H9 (cell line): ENCODE data around the gene CYBC1. TPM values are rescaled to one million over a fixed set of nuclear protein-coding genes. Genes with fewer than 3 reads are reported as not detected.

ENCODE experiments used
- DNase-seq: peaks from one replicate; pipeline ENCODE4 v3.0.0-alpha.2; 2017
- H2AFZ ChIP-seq: one replicate; pipeline ENCODE4 v1.6.1; 2013; ENCODE audit warnings: mild to moderate bottlenecking, low read length, control low read depth, moderate library complexity
- H2AK5ac ChIP-seq: 2 replicates; pipeline ENCODE4 v1.6.1; 2013; ENCODE audit warnings: low read length, control low read depth, mixed read lengths; ENCODE audit not compliant: insufficient read length
- H2BK120ac ChIP-seq: one replicate; pipeline ENCODE4 v1.6.1; 2013; ENCODE audit warnings: low read depth, mild to moderate bottlenecking, low read length, control low read depth, inconsistent platforms; ENCODE audit not compliant: poor library complexity, severe bottlenecking
- H2BK12ac ChIP-seq: 2 replicates; pipeline ENCODE4 v1.6.1; 2013; ENCODE audit warnings: low read length, control low read depth, mixed read lengths, low read depth; ENCODE audit not compliant: insufficient read length
- H2BK15ac ChIP-seq: 2 replicates; pipeline ENCODE4 v1.6.1; 2013; ENCODE audit warnings: low read depth, low read length, control low read depth
- H2BK20ac ChIP-seq: one replicate; pipeline ENCODE4 v1.6.1; 2013; ENCODE audit warnings: low read depth, mild to moderate bottlenecking, low read length, control low read depth, inconsistent platforms; ENCODE audit not compliant: poor library complexity, severe bottlenecking
- H2BK5ac ChIP-seq: 2 replicates; pipeline ENCODE4 v1.6.1; 2013; ENCODE audit warnings: low read length, control low read depth, mixed read lengths; ENCODE audit not compliant: insufficient read length
- H3K14ac ChIP-seq: 2 replicates; pipeline ENCODE4 v1.6.1; 2013; ENCODE audit warnings: low read length, control low read depth; ENCODE audit not compliant: insufficient read depth
- H3K18ac ChIP-seq: 2 replicates; pipeline ENCODE4 v1.6.1; 2013; ENCODE audit warnings: low read depth, mild to moderate bottlenecking, mixed read lengths, low read length, control low read depth; ENCODE audit not compliant: insufficient read length
- H3K23ac ChIP-seq: 2 replicates; pipeline ENCODE4 v1.6.1; 2013; ENCODE audit warnings: low read length, control low read depth, mixed read lengths, low read depth; ENCODE audit not compliant: insufficient read length
- H3K23me2 ChIP-seq: 2 replicates; pipeline ENCODE4 v1.6.1; 2013; ENCODE audit warnings: low read depth, mild to moderate bottlenecking, mixed read lengths, low read length, control low read depth; ENCODE audit not compliant: insufficient read length, poor library complexity, severe bottlenecking
- H3K27ac ChIP-seq: 2 replicates; pipeline ENCODE4 v1.5.1; 2013; ENCODE audit warnings: low read length, control low read depth, mixed read lengths, low read depth; ENCODE audit not compliant: insufficient read length
- H3K27me3 ChIP-seq: 2 replicates; pipeline ENCODE4 v1.6.1; 2013; ENCODE audit warnings: low read length, control low read depth, inconsistent platforms; ENCODE audit not compliant: insufficient read depth
- H3K4ac ChIP-seq: 2 replicates; pipeline ENCODE4 v1.6.1; 2013; ENCODE audit warnings: low read depth, mild to moderate bottlenecking, control low read depth, inconsistent platforms, low read length, moderate library complexity
- H3K4me1 ChIP-seq: 2 replicates; pipeline ENCODE4 v1.6.1; 2013; ENCODE audit warnings: low read length, control low read depth, inconsistent platforms; ENCODE audit not compliant: insufficient read depth
- H3K4me2 ChIP-seq: 2 replicates; pipeline ENCODE4 v1.6.1; 2013; ENCODE audit warnings: low read length, control low read depth, mixed read lengths; ENCODE audit not compliant: insufficient read length, insufficient read depth
- H3K56ac ChIP-seq: 2 replicates; pipeline ENCODE4 v1.6.1; 2013; ENCODE audit warnings: low read depth, mild to moderate bottlenecking, mixed read lengths, low read length, control low read depth; ENCODE audit not compliant: insufficient read length
- H3K79me1 ChIP-seq: 2 replicates; pipeline ENCODE4 v1.6.1; 2013; ENCODE audit warnings: low read depth, mild to moderate bottlenecking, moderate library complexity, low read length, control low read depth, inconsistent platforms; ENCODE audit not compliant: insufficient read depth, poor library complexity, severe bottlenecking
- H3K79me2 ChIP-seq: 2 replicates; pipeline ENCODE4 v1.6.1; 2013; ENCODE audit warnings: low read length, control low read depth, inconsistent platforms; ENCODE audit not compliant: insufficient read depth
- H3K9ac ChIP-seq: 2 replicates; pipeline ENCODE4 v1.6.1; 2013; ENCODE audit warnings: low read length, control low read depth, mixed read lengths; ENCODE audit not compliant: insufficient read length; ENCODE audit errors: extremely low read depth
- H3K9me3 ChIP-seq: one replicate; pipeline ENCODE4 v1.6.1; 2013; ENCODE audit warnings: low read depth, low read length, inconsistent platforms; ENCODE audit not compliant: control insufficient read depth
- H3T11ph ChIP-seq: one replicate; pipeline ENCODE4 v1.6.1; 2013; ENCODE audit warnings: mild to moderate bottlenecking, low read length, control low read depth, inconsistent platforms
- H4K20me1 ChIP-seq: one replicate; pipeline ENCODE4 v1.6.1; 2013; ENCODE audit not compliant: control insufficient read depth, insufficient read length, insufficient read depth
- H4K5ac ChIP-seq: 2 replicates; pipeline ENCODE4 v1.6.1; 2013; ENCODE audit warnings: low read depth, mild to moderate bottlenecking, mixed read lengths, low read length, control low read depth; ENCODE audit not compliant: insufficient read length
- H4K8ac ChIP-seq: replicated peaks from 2 replicates; pipeline ENCODE4 v1.6.1; 2013; ENCODE audit warnings: low read length, control low read depth, mixed read lengths, low read depth; ENCODE audit not compliant: insufficient read length
- H4K91ac ChIP-seq: 2 replicates; pipeline ENCODE4 v1.6.1; 2013; ENCODE audit warnings: low read depth, mild to moderate bottlenecking, moderate library complexity, mixed read lengths, low read length, control low read depth; ENCODE audit not compliant: insufficient read length
- H3K27ac Mint-ChIP-seq, 3 experiments: 2 replicates in 2 of 3; 3 replicates in 1 of 3; pipeline ENCODE4 v1.8.0; 2020 to 2021; ENCODE audit warnings: mixed read lengths in 3 of 3, mild to moderate bottlenecking in 1 of 3, moderate library complexity in 1 of 3
- H3K27me3 Mint-ChIP-seq: 2 replicates; pipeline ENCODE4 v1.8.0; 2021; ENCODE audit warnings: low read depth, mild to moderate bottlenecking, moderate library complexity, mixed read lengths
- H3K36me3 Mint-ChIP-seq, 3 experiments: 2 replicates in 2 of 3; 3 replicates in 1 of 3; pipeline ENCODE4 v1.8.0; 2020 to 2021; ENCODE audit warnings: low read depth in 3 of 3, mixed read lengths in 3 of 3; ENCODE audit not compliant: insufficient read depth in 1 of 3
- H3K4me1 Mint-ChIP-seq, 2 experiments: 2 replicates each; pipeline ENCODE4 v1.8.0; 2020; ENCODE audit warnings: mixed read lengths in 2 of 2
- H3K4me3 Mint-ChIP-seq, 2 experiments: 2 replicates in 1 of 2; 3 replicates in 1 of 2; pipeline ENCODE4 v1.8.0; 2020 to 2021; ENCODE audit warnings: mild to moderate bottlenecking in 2 of 2, mixed read lengths in 2 of 2, moderate library complexity in 1 of 2
- H3K9me3 Mint-ChIP-seq, 2 experiments: 2 replicates in 1 of 2; 3 replicates in 1 of 2; pipeline ENCODE4 v1.8.0; 2020; ENCODE audit warnings: mild to moderate bottlenecking in 2 of 2, mixed read lengths in 2 of 2, moderate library complexity in 1 of 2
- CTCF ChIP-seq: fragments of 200-600 bp; sonication (generic); conservative IDR thresholded peaks from 3 replicates; pipeline ENCODE4 v1.8.0; 2021; ENCODE audit warnings: antibody characterized with exemption, mild to moderate bottlenecking
- WGBS: extraction: QIAGEN DNeasy Blood & Tissue Kit; methylation state at CpG from one replicate; pipeline ENCODE4 v1.1.7; 2013; ENCODE audit warnings: missing lambda C conversion rate, low lambda C conversion rate, mixed read lengths; ENCODE audit not compliant: insufficient read length; ENCODE audit errors: extremely low coverage; 5-methylcytosine and 5-hydroxymethylcytosine counted together
- total RNA-seq: library from RNA; stranded (reverse); gene quantifications from 2 replicates; pipeline ENCODE4 v1.2.1, GENCODE V29; 2021

The CYBC1 gene
- total RNA-seq, 1 experiment from 2014 or later, result 81.7 TPM

GRCh38 chr17:82410014-82410716, 40.4 kb downstream of the CYBC1 start:
- peaks cover 2% of the 10 kb centered on the region; the same call in 1 of the 2 replicates for H3K27me3 Mint-ChIP-seq
- no peak overlapping the region for H4K91ac ChIP-seq
- peaks cover 7 to 8% of the 10 kb centered on the region in 2 experiments for H3K4me1 Mint-ChIP-seq
- no peak overlapping the region for H3K27ac ChIP-seq
- no CpG with 5 or more reads among the region's 14 CpGs for WGBS
- no peak overlapping the region for H3K9ac ChIP-seq
- no peak for DNase-seq
- no peak overlapping the region for H2BK20ac ChIP-seq
- H3K4me2 ChIP-seq, result no peak overlapping the region
- H3K27me3 ChIP-seq, result no peaks in the 10 kb centered on the region
- H3K79me2 ChIP-seq, result no peaks in the 10 kb centered on the region
- H3K27ac Mint-ChIP-seq, result no peak overlapping the region
- no peak overlapping the region for H2AFZ ChIP-seq
- no peak overlapping the region for H2BK12ac ChIP-seq
- no peaks in the 10 kb centered on the region for H3K4me1 ChIP-seq
- no peaks in the 10 kb centered on the region for H3K9me3 ChIP-seq
- H3K9me3 Mint-ChIP-seq, result no peaks in the 10 kb centered on the region
- H2BK5ac ChIP-seq, result no peak overlapping the region
- H2BK120ac ChIP-seq, result no peak overlapping the region
- H3K36me3 Mint-ChIP-seq, result peaks cover 3 to 8% (median 8%) of the 10 kb centered on the region in 3 experiments; a peak in 5 of 7 replicates
- H3K4me3 Mint-ChIP-seq, result no peak overlapping the region
- H4K8ac ChIP-seq, result no peak overlapping the region
- H3K4ac ChIP-seq, result no peak overlapping the region
- no peak overlapping the region for H3K18ac ChIP-seq
- no peaks in the 10 kb centered on the region for H3K79me1 ChIP-seq
- H3K56ac ChIP-seq, result no peak overlapping the region
- no peaks in the 10 kb centered on the region for H4K20me1 ChIP-seq
- H4K5ac ChIP-seq, result no peak overlapping the region
- H3K23ac ChIP-seq, result no peak overlapping the region
- no peaks in the 10 kb centered on the region for H3K23me2 ChIP-seq
- no peak overlapping the region for H3K14ac ChIP-seq
- TF ChIP-seq CTCF, result no peak
- H2BK15ac ChIP-seq, result no peak overlapping the region
- H3T11ph ChIP-seq, result no peak overlapping the region
- no peak overlapping the region for H2AK5ac ChIP-seq
